Measurements from ENCODE around the gene LSP1.

Gene LSP1

GRCh38 chr11:1837171-1838076 lies 15.5 kb upstream of the LSP1 start:
- H3K4me3 ChIP-seq (ENCODE audit: low read depth, low read length) = no peak overlapping the region
- DNase-seq (ENCODE audit: low read depth, low spot score) = peak; percentile 44
- in situ Hi-C loops (cut with HindIII; ENCODE audit: low sequenced_read_pairs) = no loop called here
- peak; percentile 96 for TF ChIP-seq CTCF (IDR thresholded peaks at IDR 0.05; ENCODE audit: low read depth, low read length)

GRCh38 chr11:1838077-1838425 lies 14.8 kb upstream of the LSP1 start:
- in situ Hi-C loops (cut with HindIII; ENCODE audit: low sequenced_read_pairs) = no loop called here
- H3K4me3 ChIP-seq (ENCODE audit: low read depth, low read length) = no peak overlapping the region
- no peak for TF ChIP-seq CTCF (IDR thresholded peaks at IDR 0.05; ENCODE audit: low read depth, low read length)
- no peak for DNase-seq (ENCODE audit: low read depth, low spot score)

- in situ Hi-C loops (cut with HindIII; ENCODE audit: low sequenced_read_pairs) = no loop called here
These were observed 14.3 kb upstream of the LSP1 start, which contains the start of gene TNNI2 for GRCh38 chr11:1838426-1839144. TNNI2 (plus strand) TSS chr11:1838981; CDS start chr11:1839697, 716 bp downstream.

GRCh38 chr11:1839204-1839923 lies 13.5 kb upstream of the LSP1 start:
- in situ Hi-C loops (cut with HindIII; ENCODE audit: low sequenced_read_pairs) = no loop called here
- no peak for DNase-seq (ENCODE audit: low read depth, low spot score)
- H3K4me3 ChIP-seq (ENCODE audit: low read depth, low read length) = no peak overlapping the region
- no peak for TF ChIP-seq CTCF (IDR thresholded peaks at IDR 0.05; ENCODE audit: low read depth, low read length)

More at GRCh38 chr11:1838426-1839144, 14.3 kb upstream of the LSP1 start, which contains the start of gene TNNI2:
- H3K4me3 ChIP-seq (ENCODE audit: low read depth, low read length) = no peak within 1 kb of the TSS
- no peak for TF ChIP-seq CTCF (IDR thresholded peaks at IDR 0.05; ENCODE audit: low read depth, low read length)
- no peak for DNase-seq (ENCODE audit: low read depth, low spot score)

- no peak overlapping the region for H3K4me3 ChIP-seq (ENCODE audit: low read depth, low read length)
- no peak for TF ChIP-seq CTCF (IDR thresholded peaks at IDR 0.05; ENCODE audit: low read depth, low read length)
- in situ Hi-C loops (cut with HindIII; ENCODE audit: low sequenced_read_pairs) = no loop called here
- no peak for DNase-seq (ENCODE audit: low read depth, low spot score)
These were observed 12.7 kb upstream of the LSP1 start for GRCh38 chr11:1839924-1840779.

All from astrocyte of the spinal cord (primary cell).